Measurements from ENCODE around the gene LTBP3. TPM values are rescaled to one million over a fixed set of nuclear protein-coding genes. Genes with fewer than 3 reads are reported as not detected.

Gene LTBP3
- total RNA-seq, 2 donors from 2014 or later = 492 to 512 TPM

DNA sequence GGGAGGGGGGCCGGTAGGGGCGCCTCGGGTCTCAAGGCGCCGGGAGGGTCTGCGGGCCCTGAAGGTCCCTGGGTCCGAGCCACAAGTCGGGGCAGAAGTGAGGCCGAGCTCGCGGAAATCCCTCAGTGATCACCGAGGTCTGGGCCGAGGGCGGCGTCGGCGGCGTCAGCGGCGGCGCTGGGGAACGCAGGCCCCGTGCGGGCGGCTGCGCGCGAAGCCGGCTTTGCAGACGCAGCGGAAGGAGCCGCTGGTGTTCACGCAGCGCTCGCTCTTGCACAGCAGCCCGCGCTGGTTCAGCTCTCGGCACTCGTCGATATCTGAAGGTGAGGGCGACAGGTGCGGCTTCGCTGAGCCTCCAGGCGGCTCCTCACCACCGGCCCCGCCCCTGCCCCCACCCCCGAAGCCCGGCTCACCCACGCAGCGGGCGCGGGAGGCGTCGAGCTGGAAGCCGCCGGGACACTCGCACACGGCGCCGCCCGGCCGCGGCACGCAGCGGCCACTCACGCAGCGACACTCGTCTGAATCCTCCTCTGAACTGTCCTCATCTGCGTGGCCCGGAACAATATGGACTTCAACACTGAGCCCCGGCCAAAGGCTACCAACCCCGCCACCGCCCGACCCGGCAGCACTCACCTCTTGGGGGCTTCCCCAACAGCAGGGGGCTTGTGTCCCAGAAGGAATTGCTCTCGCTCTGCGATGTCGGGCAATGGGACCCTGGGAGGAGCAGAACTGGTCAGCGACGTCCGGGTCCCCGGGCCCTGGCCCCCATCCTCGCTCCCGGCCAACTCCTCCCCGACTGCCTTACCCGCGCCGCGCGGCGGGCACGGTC lies 19.0 kb downstream of the LTBP3 start:
- TF ChIP-seq, protein P1, sequence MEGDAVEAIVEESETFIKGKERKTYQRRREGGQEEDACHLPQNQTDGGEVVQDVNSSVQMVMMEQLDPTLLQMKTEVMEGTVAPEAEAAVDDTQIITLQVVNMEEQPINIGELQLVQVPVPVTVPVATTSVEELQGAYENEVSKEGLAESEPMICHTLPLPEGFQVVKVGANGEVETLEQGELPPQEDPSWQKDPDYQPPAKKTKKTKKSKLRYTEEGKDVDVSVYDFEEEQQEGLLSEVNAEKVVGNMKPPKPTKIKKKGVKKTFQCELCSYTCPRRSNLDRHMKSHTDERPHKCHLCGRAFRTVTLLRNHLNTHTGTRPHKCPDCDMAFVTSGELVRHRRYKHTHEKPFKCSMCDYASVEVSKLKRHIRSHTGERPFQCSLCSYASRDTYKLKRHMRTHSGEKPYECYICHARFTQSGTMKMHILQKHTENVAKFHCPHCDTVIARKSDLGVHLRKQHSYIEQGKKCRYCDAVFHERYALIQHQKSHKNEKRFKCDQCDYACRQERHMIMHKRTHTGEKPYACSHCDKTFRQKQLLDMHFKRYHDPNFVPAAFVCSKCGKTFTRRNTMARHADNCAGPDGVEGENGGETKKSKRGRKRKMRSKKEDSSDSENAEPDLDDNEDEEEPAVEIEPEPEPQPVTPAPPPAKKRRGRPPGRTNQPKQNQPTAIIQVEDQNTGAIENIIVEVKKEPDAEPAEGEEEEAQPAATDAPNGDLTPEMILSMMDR (IDR thresholded peaks at IDR 0.05) = no peak
- Histone ChIP-seq H3K27ac (peak overlapping the region; percentile 79), H3K27me3 (replicated peaks; ENCODE audit: insufficient read depth) (no peaks in the 10 kb centered on the region), H3K4me3 (peak overlapping the region; percentile 71), H3K36me3 (peaks cover 33% of the 10 kb centered on the region), H3K4me1 (ENCODE audit: control insufficient read depth in 1 of 2, low read depth in 2 of 2) (peaks cover 10 to 26% of the 10 kb centered on the region in 2 donors), H3K9me3 (no peaks in the 10 kb centered on the region)
- DNase-seq (ENCODE audit: low spot score) (no peak), ATAC-seq (ENCODE audit: insufficient number of reproducible peaks, low FRiP score, low read depth) (no peak)

DNA sequence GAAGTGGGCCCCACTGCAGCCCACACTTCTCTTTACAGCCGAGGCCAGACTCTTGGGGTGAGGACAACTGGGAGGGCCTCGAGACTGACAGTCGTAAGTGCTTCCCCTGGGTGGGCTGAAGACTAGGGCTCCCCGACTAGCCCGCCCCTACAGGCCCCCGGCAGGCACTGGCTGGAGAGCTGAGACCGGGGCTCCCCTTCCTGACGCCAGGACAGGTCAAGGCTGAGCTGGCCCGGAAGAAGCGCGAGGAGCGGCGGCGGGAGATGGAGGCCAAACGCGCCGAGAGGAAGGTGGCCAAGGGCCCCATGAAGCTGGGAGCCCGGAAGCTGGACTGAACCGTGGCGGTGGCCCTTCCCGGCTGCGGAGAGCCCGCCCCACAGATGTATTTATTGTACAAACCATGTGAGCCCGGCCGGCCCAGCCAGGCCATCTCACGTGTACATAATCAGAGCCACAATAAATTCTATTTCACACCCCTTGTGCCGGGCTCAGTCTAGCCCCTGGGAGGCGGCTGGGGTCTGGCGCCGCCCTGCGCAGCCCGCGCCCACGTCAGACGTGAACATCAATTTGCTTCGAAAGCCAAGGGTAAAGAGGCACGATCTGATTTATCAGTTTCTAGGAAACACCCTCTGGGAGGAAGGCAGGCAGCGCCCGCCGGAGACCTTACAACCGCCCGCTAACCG lies 19.8 kb downstream of the LTBP3 start:
- H3K36me3 ChIP-seq = peaks cover 35% of the 10 kb centered on the region
- no peak for ATAC-seq (ENCODE audit: insufficient number of reproducible peaks, low FRiP score, low read depth)
- no peaks in the 10 kb centered on the region for H3K9me3 ChIP-seq
- H3K27me3 ChIP-seq (replicated peaks; ENCODE audit: insufficient read depth) = no peaks in the 10 kb centered on the region
- no peak overlapping the region for H3K4me3 ChIP-seq
- no peak overlapping the region for H3K27ac ChIP-seq
- DNase-seq (ENCODE audit: low spot score) = no peak
- H3K4me1 ChIP-seq (ENCODE audit: control insufficient read depth in 1 of 2, low read depth in 2 of 2) = peaks cover 10 to 26% of the 10 kb centered on the region in 2 donors
- TF ChIP-seq, protein P1 (IDR thresholded peaks at IDR 0.05) = no peak

DNA sequence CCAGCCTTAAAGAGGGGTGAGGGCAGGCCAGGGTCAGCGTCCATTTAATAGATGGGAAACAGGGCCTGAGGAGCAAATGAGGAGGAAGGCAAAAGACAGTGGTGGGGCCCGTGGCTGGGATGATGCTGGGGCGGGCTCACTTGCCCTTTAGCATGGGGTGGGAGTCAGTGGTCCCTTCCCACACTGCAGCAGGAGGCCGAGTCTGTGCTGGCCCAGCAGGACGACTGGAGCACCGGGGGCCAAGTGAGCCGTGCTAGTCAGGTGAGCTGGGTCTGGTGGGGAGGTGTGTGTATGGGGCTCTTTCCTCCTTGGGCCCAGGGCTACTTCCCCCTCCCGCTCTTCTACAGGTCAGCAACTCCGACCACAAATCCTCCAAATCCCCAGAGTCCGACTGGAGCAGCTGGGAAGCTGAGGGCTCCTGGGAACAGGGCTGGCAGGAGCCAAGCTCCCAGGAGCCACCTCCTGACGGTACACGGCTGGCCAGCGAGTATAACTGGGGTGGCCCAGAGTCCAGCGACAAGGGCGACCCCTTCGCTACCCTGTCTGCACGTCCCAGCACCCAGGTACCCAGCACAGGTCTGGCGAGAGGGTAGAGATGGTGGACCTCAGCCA lies 20.4 kb downstream of the LTBP3 start:
- no peaks in the 10 kb centered on the region for H3K27me3 ChIP-seq (replicated peaks; ENCODE audit: insufficient read depth)
- DNase-seq (ENCODE audit: low spot score) (no peak), ATAC-seq (ENCODE audit: insufficient number of reproducible peaks, low FRiP score, low read depth) (no peak)
- no peak overlapping the region for H3K27ac ChIP-seq
- TF ChIP-seq, protein P1 (IDR thresholded peaks at IDR 0.05) = no peak
- peaks cover 10 to 26% of the 10 kb centered on the region in 2 donors for H3K4me1 ChIP-seq (ENCODE audit: control insufficient read depth in 1 of 2, low read depth in 2 of 2)
- no peaks in the 10 kb centered on the region for H3K9me3 ChIP-seq
- H3K4me3 ChIP-seq = no peak overlapping the region
- H3K36me3 ChIP-seq = peaks cover 40% of the 10 kb centered on the region

DNA sequence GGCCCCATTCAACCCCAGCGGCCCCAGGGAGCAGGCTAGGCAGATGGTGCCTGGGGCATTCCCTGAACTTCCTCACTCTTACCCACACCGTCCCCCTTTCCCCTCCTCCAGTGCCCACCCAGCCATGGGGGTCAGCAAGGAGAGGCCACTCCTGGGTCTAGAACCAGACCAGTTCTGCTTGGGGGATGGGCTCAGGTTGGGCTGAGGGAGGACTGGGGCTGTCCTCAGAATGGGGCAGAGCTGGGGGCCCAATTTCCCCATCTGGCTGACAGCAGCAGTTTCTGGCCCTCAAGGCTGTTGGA lies 20.9 kb downstream of the LTBP3 start:
- H3K36me3 ChIP-seq = peaks cover 42% of the 10 kb centered on the region
- H3K27ac ChIP-seq = no peak overlapping the region
- no peak overlapping the region for H3K4me3 ChIP-seq
- DNase-seq (ENCODE audit: low spot score) = no peak
- no peaks in the 10 kb centered on the region for H3K27me3 ChIP-seq (replicated peaks; ENCODE audit: insufficient read depth)
- H3K9me3 ChIP-seq = no peaks in the 10 kb centered on the region
- peaks cover 10 to 26% of the 10 kb centered on the region in 2 donors for H3K4me1 ChIP-seq (ENCODE audit: control insufficient read depth in 1 of 2, low read depth in 2 of 2)
- no peak for ATAC-seq (ENCODE audit: insufficient number of reproducible peaks, low FRiP score, low read depth)
- TF ChIP-seq, protein P1 (IDR thresholded peaks at IDR 0.05) = no peak
